Cardiac muscle cell (in vitro differentiated cells and primary cell): ENCODE data around the gene DRG2. TPM values are rescaled to one million over a fixed set of nuclear protein-coding genes. Genes with fewer than 3 reads are reported as not detected.

Experiments used
- DNase-seq, 2 donors: peaks; one replicate each; pipeline versions ENCODE4 v3.0.0 to v3.0.0-alpha.2; 2010 to 2017; ENCODE audit warnings: low read depth in 1 of 2, low spot score in 1 of 2
- H3K27ac ChIP-seq: fragments of 200-600 bp; sonication (generic); 2 replicates; pipeline ENCODE4 v1.5.1; 2016
- H3K27me3 ChIP-seq: fragments of 200-600 bp; sonication (generic); 2 replicates; pipeline ENCODE4 v1.6.0; 2016; ENCODE audit warnings: control low read depth
- H3K36me3 ChIP-seq: fragments of 200-600 bp; sonication (generic); 2 replicates; pipeline ENCODE4 v1.5.1; 2016; ENCODE audit warnings: control low read depth
- H3K4me1 ChIP-seq: fragments of 200-600 bp; sonication (generic); 2 replicates; pipeline ENCODE4 v1.8.1; 2017; ENCODE audit warnings: low read depth, mild to moderate bottlenecking, mixed run types
- H3K4me3 ChIP-seq: fragments of 200-600 bp; sonication (generic); 2 replicates; pipeline ENCODE4 v1.5.1; 2016; ENCODE audit warnings: mild to moderate bottlenecking
- H3K9me3 ChIP-seq: fragments of 200-600 bp; sonication (generic); 2 replicates; pipeline ENCODE4 v1.5.1; 2017; ENCODE audit warnings: low read depth, mild to moderate bottlenecking, control low read depth
- CTCF ChIP-seq: IDR thresholded peaks from 2 replicates; pipeline ENCODE4 v1.5.1; 2012; ENCODE audit warnings: low read depth, mild to moderate bottlenecking, low read length
- polyA plus RNA-seq: library from polyadenylated mRNA; unstranded; fragments of >200 nt; fragmentation: Nextera tagmentation; extraction: Ambion mirVana; gene quantifications from 2 replicates; pipeline ENCODE4 v1.2.1, GENCODE V29; 2016
- total RNA-seq: library from RNA; depleted of rRNA; stranded (reverse); fragments of >200 nt; gene quantifications from 2 replicates; pipeline ENCODE4 v1.2.3, GENCODE V29; 2016

The DRG2 gene
- total and polyA plus RNA-seq, 2 experiments from 2014 or later = 49.5 to 49.7 TPM

DNA sequence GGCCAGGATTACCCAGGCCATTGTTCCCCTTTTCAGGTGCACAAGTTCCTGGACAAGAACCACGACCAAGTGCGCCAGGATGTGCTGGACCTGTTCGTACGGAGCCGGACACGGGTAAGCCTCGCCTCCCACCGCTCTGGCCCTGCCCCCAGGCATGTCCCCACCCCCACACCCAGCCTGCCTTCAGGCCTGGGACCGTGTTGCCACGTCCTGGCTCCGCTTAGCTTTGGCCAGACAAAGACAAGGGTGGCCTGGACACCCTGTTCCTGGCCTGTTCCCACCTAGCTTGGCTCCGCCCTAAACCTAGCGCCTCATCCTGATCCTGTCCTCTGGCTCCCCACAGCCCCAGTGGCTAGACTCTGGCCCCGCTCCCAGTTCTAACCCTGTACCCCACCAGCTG is 51.8 kb downstream of the DRG2 start:
- no peak for DNase-seq
- Histone ChIP-seq H3K4me3 (no peak overlapping the region), H3K27me3 (no peaks in the 10 kb centered on the region), H3K9me3 (no peaks in the 10 kb centered on the region), H3K4me1 (no peaks in the 10 kb centered on the region), H3K27ac (no peak overlapping the region), H3K36me3 (no peaks in the 10 kb centered on the region)
- no peak for TF ChIP-seq CTCF

- DNase-seq = peak in 1 of 2 donors; percentile 36
- Histone ChIP-seq H3K4me1 (no peaks in the 10 kb centered on the region), H3K9me3 (no peaks in the 10 kb centered on the region), H3K27me3 (no peaks in the 10 kb centered on the region), H3K4me3 (no peak overlapping the region), H3K36me3 (no peaks in the 10 kb centered on the region), H3K27ac (no peak overlapping the region)
- peak; percentile 47 for TF ChIP-seq CTCF
Observed at GRCh38 chr17:18139949-18140348, 52.2 kb downstream of the DRG2 start.

DNA sequence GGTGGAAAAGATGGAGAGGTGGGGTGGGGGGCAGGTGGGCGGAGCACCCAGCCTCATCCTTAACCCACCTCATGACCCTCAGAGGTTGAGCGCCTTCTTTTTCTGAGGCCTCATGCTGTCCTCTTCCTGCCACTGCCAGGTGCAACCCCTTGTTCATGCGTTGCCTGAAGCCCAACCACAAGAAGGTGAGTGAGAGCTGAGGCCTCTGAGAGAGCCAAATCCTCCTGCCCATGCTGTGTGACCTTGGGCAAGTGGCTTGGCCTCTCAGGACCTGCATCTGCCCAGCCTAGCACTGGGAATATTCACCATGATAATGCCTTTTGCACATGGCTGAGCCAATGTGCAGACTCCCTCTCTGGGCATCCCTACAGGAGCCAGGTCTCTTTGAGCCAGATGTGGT is 52.9 kb downstream of the DRG2 start:
- no peaks in the 10 kb centered on the region for H3K27me3 ChIP-seq
- H3K4me3 ChIP-seq = no peak overlapping the region
- DNase-seq = no peak
- TF ChIP-seq CTCF = no peak
- no peak overlapping the region for H3K27ac ChIP-seq
- H3K9me3 ChIP-seq = no peaks in the 10 kb centered on the region
- no peaks in the 10 kb centered on the region for H3K36me3 ChIP-seq
- H3K4me1 ChIP-seq = no peaks in the 10 kb centered on the region

GRCh38 chr17:18141210-18141803 is 53.6 kb downstream of the DRG2 start:
- H3K27ac ChIP-seq = no peak overlapping the region
- H3K4me1 ChIP-seq = no peaks in the 10 kb centered on the region
- DNase-seq = peak; percentile 64 to 75
- no peaks in the 10 kb centered on the region for H3K27me3 ChIP-seq
- no peaks in the 10 kb centered on the region for H3K9me3 ChIP-seq
- H3K36me3 ChIP-seq = no peaks in the 10 kb centered on the region
- TF ChIP-seq CTCF = peak; percentile 48
- no peak overlapping the region for H3K4me3 ChIP-seq

GRCh38 chr17:18142417-18142816 is 54.7 kb downstream of the DRG2 start:
- no peak for TF ChIP-seq CTCF
- H3K4me3 ChIP-seq = no peak overlapping the region
- no peaks in the 10 kb centered on the region for H3K36me3 ChIP-seq
- no peak for DNase-seq
- H3K9me3 ChIP-seq = no peaks in the 10 kb centered on the region
- no peak overlapping the region for H3K27ac ChIP-seq
- H3K4me1 ChIP-seq = no peaks in the 10 kb centered on the region
- H3K27me3 ChIP-seq = no peaks in the 10 kb centered on the region
